Immature natural killer cell (primary cell): ENCODE data around the gene FARS2. TPM values are rescaled to one million over a fixed set of nuclear protein-coding genes. Genes with fewer than 3 reads are reported as not detected.

ENCODE experiments used
- DNase-seq, 3 donors: peaks; one replicate each; pipeline ENCODE4 v3.0.0; 2022; ENCODE audit warnings: mixed read lengths in 1 of 3
- H3K27ac Mint-ChIP-seq, 6 donors: one replicate each; pipeline ENCODE4 v1.8.0; 2020; ENCODE audit warnings: mixed read lengths in 6 of 6, mild to moderate bottlenecking in 5 of 6, inconsistent platforms in 4 of 6, moderate library complexity in 3 of 6
- H3K27me3 Mint-ChIP-seq, 3 donors: one replicate each; pipeline ENCODE4 v1.8.0; 2020 to 2021; ENCODE audit warnings: low read depth in 3 of 3, mild to moderate bottlenecking in 3 of 3, mixed read lengths in 3 of 3, moderate library complexity in 3 of 3, inconsistent platforms in 1 of 3
- H3K36me3 Mint-ChIP-seq, 3 donors: one replicate each; pipeline ENCODE4 v1.8.0; 2020; ENCODE audit warnings: mixed read lengths in 3 of 3, inconsistent platforms in 2 of 3, mild to moderate bottlenecking in 2 of 3
- H3K4me1 Mint-ChIP-seq, 2 donors: one replicate each; pipeline ENCODE4 v1.8.0; 2020; ENCODE audit warnings: inconsistent platforms in 2 of 2, mild to moderate bottlenecking in 2 of 2, mixed read lengths in 2 of 2, moderate library complexity in 1 of 2
- H3K4me3 Mint-ChIP-seq, 5 donors: one replicate each; pipeline ENCODE4 v1.8.0; 2020; ENCODE audit warnings: mild to moderate bottlenecking in 5 of 5, mixed read lengths in 5 of 5, inconsistent platforms in 3 of 5, moderate library complexity in 3 of 5
- H3K9me3 Mint-ChIP-seq, 6 donors: one replicate each; pipeline ENCODE4 v1.8.0; 2020; ENCODE audit warnings: mild to moderate bottlenecking in 6 of 6, mixed read lengths in 6 of 6, inconsistent platforms in 4 of 6, moderate library complexity in 3 of 6
- polyA plus RNA-seq, 3 donors: library from polyadenylated mRNA; unstranded; fragments of 300-500 nt; fragmentation: Illumina TruSeq; gene quantifications; one replicate each; pipeline ENCODE4 v1.2.3, GENCODE V29; 2021

FARS2 gene
- polyA plus RNA-seq, 3 donors from 2014 or later: 30.5 to 41.0 (median 40.2) TPM

DNA sequence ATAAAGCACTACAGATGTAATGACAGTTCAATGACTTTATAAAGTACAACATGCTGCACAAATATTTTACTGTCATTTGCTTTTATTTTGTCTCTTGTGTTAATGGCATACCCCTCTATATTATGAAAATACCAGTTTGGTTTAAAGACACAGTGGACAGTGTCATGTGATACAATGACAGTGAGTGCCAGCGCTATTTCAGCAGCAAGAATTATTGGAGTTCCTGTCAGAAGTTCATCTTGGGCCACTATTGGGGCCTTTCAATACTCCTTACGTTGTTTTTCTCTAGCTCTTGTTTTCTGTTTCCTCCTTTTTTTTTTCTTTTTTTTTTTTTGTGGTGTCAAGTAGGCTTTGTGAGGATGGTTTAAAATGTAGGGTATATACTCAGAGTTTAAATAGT lies 232.5 kb downstream of the FARS2 start:
- Mint-ChIP-seq H3K4me1 (peaks cover 11 to 12% of the 10 kb centered on the region in 2 donors), H3K27ac (no peak overlapping the region), H3K9me3 (no peaks in the 10 kb centered on the region), H3K27me3 (peaks cover 0 to 2% (median 0%) of the 10 kb centered on the region in 3 donors), H3K36me3 (peaks cover 4 to 33% (median 11%) of the 10 kb centered on the region in 3 donors), H3K4me3 (no peak overlapping the region)
- DNase-seq: no peak

DNA sequence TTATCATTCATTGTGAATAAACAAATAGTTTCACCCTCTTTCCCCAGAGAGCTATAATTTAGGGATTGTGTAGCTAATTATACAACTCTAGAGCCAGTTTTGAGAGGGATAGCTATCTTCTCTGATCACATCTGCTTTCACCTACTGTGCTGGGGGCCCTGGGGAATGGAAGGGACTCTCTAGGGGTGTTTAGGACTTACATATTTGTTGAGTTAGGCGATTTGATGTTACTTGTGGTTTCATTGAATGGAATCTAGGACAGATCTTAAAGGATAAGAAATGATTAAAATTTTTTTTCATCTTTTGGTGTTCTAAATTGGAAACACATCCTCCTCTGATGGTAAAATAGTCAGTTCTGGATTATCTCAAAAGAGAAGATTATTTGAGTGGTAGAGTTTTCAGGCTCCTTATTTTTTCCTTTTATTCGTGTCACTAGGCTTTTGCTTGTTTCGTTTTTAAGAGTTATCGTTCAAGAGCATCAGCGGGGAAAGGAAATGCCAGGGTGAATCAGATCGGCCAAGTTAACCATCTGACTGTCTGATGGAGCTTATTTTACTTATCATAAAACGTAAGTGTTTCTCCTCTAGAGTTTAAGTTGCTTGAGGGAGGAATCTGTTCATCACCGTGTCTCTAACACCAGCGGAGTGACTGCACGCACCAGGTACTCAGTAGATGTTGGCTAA lies 236.7 kb downstream of the FARS2 start:
- peaks cover 38 to 44% of the 10 kb centered on the region in 2 donors for H3K4me1 Mint-ChIP-seq
- peak overlapping the region in 2 of 6 donors; percentile 70 to 82 for H3K27ac Mint-ChIP-seq
- no peaks in the 10 kb centered on the region for H3K9me3 Mint-ChIP-seq
- peak overlapping the region; percentile 10 to 72 (median 65) for H3K4me3 Mint-ChIP-seq
- DNase-seq: no peak
- peaks cover 4 to 19% (median 17%) of the 10 kb centered on the region in 3 donors for H3K36me3 Mint-ChIP-seq
- H3K27me3 Mint-ChIP-seq: peaks cover 0 to 2% (median 0%) of the 10 kb centered on the region in 3 donors

DNA sequence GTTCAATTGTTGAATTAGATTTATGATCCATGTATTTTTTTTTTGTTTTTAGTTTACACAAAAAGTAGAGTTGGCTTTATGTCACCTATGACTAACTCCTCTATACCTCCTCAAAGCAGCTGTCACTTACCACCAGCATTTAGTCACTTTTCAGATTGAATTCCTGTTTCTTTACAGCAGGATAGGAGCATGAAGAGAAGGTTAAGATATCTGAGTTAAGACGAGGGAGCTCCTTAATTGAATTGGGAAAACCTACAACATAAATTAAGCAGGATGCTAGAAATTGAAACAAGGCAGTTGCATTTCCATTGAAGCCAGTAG lies 237.2 kb downstream of the FARS2 start:
- Mint-ChIP-seq H3K27me3 (peaks cover 0 to 2% (median 0%) of the 10 kb centered on the region in 3 donors), H3K27ac (peak overlapping the region in 2 of 6 donors; percentile 70 to 82), H3K36me3 (peaks cover 4 to 19% (median 17%) of the 10 kb centered on the region in 3 donors), H3K9me3 (no peaks in the 10 kb centered on the region), H3K4me1 (peaks cover 38 to 44% of the 10 kb centered on the region in 2 donors), H3K4me3 (peak overlapping the region in 4 of 5 donors; percentile 10 to 72 (median 66))
- DNase-seq: no peak

DNA sequence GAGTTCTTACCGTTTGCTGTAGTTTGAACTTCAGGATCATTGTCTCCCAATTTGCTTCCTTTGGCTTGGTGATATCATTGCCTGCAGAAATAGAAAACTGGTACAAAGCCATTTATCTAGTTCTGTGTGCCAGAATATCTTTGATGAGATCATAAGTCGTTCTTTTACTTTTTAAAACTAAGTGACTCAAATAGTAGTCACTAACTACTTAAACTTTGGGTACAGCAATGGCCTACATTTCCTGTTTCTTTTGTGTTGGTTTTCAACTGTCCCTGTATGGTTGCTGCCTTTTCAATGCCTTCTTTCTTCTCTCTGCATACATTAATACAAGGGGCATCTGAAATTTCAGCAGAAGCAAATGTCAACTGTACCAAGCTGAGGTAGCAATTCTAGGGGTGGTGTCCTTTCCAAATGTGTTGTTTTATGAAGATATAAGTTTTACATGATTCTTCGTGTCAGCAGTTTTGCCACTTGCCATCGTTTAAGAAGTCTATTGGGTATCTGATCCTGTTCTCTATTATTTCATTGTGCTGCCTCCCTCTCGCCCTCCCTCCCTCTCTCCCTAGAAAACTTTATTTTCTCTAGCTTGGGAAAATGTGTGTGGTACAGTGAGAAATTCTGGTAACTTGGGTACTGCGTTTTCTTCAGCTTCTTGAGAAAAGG lies 238.5 kb downstream of the FARS2 start:
- no peaks in the 10 kb centered on the region for H3K9me3 Mint-ChIP-seq
- peaks cover 0 to 1% (median 0%) of the 10 kb centered on the region in 3 donors for H3K27me3 Mint-ChIP-seq
- peaks cover 41 to 53% of the 10 kb centered on the region in 2 donors for H3K4me1 Mint-ChIP-seq
- H3K36me3 Mint-ChIP-seq: peaks cover 4 to 22% (median 15%) of the 10 kb centered on the region in 3 donors
- peak overlapping the region in 2 of 6 donors; percentile 0 to 70 for H3K27ac Mint-ChIP-seq
- peak overlapping the region in 2 of 5 donors; percentile 8 to 25 for H3K4me3 Mint-ChIP-seq
- DNase-seq: no peak

DNA sequence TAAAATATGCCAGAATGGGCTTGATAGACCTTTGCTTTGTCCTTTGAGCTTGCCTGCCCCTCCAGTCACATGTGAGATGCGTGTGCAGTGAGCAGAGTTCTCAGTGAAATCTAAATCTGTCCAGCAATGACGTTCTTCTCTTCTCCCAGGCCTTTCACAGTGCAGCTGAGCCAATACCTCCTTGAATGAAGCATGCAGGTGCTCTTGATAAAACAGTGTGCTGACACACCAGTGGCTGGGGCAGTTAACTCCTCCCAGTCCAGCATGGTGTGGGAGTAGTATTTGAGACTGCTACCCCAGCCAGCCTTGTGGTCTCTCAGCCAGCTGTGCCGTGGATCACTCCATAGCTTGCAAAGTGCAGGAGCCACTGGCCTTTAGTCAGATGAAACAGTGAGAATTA lies 240.5 kb downstream of the FARS2 start:
- no peak for DNase-seq
- Mint-ChIP-seq H3K4me3 (peak overlapping the region in 1 of 5 donors; percentile 58), H3K27me3 (peaks cover 0 to 1% (median 0%) of the 10 kb centered on the region in 3 donors), H3K36me3 (peaks cover 4 to 22% (median 9%) of the 10 kb centered on the region in 3 donors), H3K4me1 (peaks cover 57 to 72% of the 10 kb centered on the region in 2 donors), H3K27ac (peak overlapping the region in 1 of 6 donors; percentile 13), H3K9me3 (no peaks in the 10 kb centered on the region)

DNA sequence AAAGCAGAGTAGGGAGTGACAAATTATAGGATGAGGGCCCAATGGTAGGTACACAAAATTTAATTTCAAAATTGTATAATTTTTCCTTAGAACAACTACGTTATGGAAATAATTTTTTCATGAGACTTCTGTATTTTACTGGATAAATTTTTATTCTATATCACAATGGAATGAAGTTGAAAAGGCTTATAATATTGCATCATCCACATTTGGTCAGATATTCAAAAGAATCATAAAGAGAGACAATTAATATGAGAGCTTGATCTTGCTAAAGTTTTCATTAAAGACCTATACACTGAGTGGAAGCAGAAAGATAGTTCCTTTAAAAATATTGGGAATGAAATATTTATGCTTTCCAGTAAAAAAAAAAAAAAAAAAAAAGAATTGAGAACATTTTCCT lies 242.8 kb downstream of the FARS2 start:
- Mint-ChIP-seq H3K36me3 (peaks cover 0 to 20% (median 4%) of the 10 kb centered on the region in 3 donors), H3K4me1 (peaks cover 67 to 79% of the 10 kb centered on the region in 2 donors), H3K4me3 (no peak overlapping the region), H3K9me3 (no peaks in the 10 kb centered on the region), H3K27ac (no peak overlapping the region), H3K27me3 (peaks cover 0 to 6% (median 5%) of the 10 kb centered on the region in 3 donors)
- DNase-seq: no peak

DNA sequence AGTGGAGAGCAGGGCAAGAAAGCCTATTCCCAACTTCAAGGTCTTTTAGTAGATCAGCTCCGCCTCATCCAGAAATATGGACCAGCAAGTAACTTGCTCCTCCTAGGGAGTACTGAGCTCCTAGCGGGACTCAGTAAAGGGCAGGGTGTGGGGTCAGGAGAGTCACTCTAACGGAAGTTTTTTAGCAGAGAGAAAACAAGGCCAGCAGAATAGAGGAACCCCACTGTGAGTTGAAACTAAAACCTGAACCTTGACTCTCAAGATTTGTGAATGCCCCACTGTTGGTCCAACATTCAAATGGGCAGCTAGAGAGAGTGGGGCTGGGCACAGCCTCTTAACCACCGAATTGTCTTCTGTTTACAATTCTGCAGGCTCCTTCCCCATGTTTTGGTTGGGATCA lies 244.8 kb downstream of the FARS2 start:
- Mint-ChIP-seq H3K27me3 (peaks cover 0 to 6% (median 6%) of the 10 kb centered on the region in 3 donors), H3K9me3 (no peaks in the 10 kb centered on the region), H3K4me1 (peaks cover 46 to 67% of the 10 kb centered on the region in 2 donors), H3K4me3 (peak overlapping the region; percentile 60 to 85 (median 81)), H3K27ac (peak overlapping the region in 4 of 6 donors; percentile 25 to 88 (median 85)), H3K36me3 (peaks cover 0 to 4% (median 3%) of the 10 kb centered on the region in 3 donors)
- DNase-seq: no peak

DNA sequence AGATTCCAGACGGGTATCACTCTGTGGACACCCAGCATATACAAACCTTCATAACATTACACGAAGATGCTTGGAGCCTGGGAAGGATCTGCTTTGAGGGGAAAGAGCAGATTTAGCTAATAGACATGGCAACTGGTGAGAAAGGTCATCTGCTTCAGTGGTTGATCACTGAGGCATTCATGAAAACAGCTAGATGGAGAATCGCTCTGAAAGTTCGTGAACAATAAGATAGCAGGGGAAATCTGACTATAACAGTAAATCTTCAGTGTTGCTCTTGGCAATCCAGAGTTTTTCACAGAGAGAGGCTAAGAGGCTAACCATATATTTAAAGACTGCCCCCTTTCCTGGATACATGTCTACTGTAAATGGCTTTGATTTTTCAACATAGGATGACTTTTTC lies 245.3 kb downstream of the FARS2 start:
- H3K4me1 Mint-ChIP-seq: peaks cover 45 to 64% of the 10 kb centered on the region in 2 donors
- peak overlapping the region; percentile 69 to 85 (median 81) for H3K4me3 Mint-ChIP-seq
- peaks cover 0 to 6% (median 4%) of the 10 kb centered on the region in 3 donors for H3K36me3 Mint-ChIP-seq
- H3K27ac Mint-ChIP-seq: peak overlapping the region; percentile 73 to 88 (median 86)
- peaks cover 0 to 6% (median 6%) of the 10 kb centered on the region in 3 donors for H3K27me3 Mint-ChIP-seq
- no peaks in the 10 kb centered on the region for H3K9me3 Mint-ChIP-seq
- no peak for DNase-seq

DNA sequence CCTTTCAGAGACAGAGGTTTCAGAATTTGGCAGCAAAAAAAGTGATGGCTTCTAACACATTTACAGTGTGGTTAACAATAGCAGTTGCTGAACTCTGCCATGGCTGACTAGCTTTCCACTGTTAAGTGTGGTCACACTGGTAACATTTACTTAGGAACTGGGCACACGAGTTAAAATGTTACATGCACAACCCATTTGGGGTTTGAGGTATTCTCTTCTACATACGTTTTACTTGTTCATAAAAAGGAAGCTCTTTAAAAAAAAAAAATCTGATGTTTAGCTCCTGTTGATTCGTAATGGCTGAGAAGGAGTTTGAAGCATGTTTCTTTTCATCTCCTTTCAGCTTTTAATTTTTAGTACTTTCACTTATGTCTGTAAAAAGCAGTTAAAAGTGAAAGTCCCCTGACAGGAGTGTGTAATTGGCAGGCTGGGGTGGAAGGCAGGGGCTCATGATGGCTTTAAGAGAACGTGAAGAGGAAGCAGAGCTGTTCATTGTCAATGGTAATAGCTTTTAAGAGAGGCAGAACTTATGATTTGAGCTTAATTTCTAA lies 245.9 kb downstream of the FARS2 start:
- Mint-ChIP-seq H3K9me3 (no peaks in the 10 kb centered on the region), H3K36me3 (peaks cover 0 to 6% (median 4%) of the 10 kb centered on the region in 3 donors), H3K27ac (peak overlapping the region; percentile 84 to 88 (median 86)), H3K4me1 (peaks cover 41 to 61% of the 10 kb centered on the region in 2 donors), H3K4me3 (peak overlapping the region; percentile 69 to 85 (median 81)), H3K27me3 (peaks cover 0 to 6% (median 6%) of the 10 kb centered on the region in 3 donors)
- peak; percentile 69 to 78 (median 78) for DNase-seq

DNA sequence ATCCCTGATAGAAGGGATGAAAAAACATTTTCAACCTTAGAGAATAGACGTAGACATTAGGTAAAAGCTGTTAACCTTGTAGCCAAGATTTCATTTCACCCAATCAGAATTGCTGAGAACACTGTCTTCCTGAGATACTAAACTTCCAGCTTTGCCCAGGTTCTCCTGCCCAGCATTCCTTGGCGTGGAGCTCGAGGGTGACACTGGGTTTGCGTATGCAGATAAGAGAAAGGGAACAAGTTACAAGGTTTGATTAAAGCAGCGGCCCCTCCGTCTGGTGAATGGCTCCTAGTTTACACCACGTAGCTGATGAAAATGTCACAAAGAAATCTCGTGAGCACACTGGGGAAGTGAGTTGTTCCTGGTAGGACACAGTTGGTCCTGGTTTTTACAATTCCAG lies 247.8 kb downstream of the FARS2 start:
- DNase-seq: no peak
- Mint-ChIP-seq H3K36me3 (peaks cover 0 to 13% (median 6%) of the 10 kb centered on the region in 3 donors), H3K9me3 (no peaks in the 10 kb centered on the region), H3K27ac (peak overlapping the region in 1 of 6 donors; percentile 38), H3K4me3 (no peak overlapping the region), H3K27me3 (peaks cover 0 to 11% (median 6%) of the 10 kb centered on the region in 3 donors), H3K4me1 (peaks cover 45 to 66% of the 10 kb centered on the region in 2 donors)

DNA sequence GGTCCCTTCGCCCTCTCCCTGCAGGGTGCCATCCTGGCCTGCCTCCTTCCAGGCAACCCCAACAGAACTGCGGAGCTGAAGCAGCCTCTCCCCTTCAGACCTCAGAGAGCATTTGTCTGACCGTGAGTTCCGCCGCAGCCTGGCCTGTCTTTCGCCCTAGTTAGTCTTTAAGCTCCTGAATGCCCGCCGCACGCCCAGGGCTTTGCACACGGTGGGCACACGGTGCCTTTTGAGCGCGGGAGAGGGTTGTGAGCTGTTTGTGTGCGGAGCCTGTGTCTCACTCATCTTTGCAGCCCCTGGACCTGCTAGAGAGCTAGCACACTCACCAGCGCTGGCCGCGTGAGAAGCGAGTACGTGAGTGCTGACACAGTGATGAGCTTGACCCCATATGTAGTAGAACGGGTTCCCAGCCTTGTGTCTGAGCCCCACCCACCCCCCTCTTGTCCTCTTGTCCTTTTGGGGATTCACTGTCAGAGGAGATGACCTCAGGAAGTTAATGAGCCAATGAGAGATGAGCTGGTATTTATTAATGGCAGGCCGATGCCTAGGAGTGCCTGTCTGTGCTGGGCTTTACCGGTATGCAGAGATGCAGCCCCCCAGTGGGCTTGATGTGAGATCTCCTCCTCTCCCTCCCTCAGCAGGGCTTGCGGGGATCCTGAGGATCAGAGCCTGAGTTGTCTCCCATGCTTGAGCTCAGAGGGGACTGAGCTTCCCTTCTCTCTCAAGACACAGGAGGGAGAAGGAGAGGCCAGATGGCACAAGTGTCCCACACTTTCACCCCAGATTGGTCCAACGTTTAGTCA lies 249.2 kb downstream of the FARS2 start:
- Mint-ChIP-seq H3K4me1 (peaks cover 47 to 62% of the 10 kb centered on the region in 2 donors), H3K27me3 (peaks cover 0 to 11% (median 6%) of the 10 kb centered on the region in 3 donors), H3K4me3 (no peak overlapping the region), H3K36me3 (peaks cover 0 to 13% (median 6%) of the 10 kb centered on the region in 3 donors), H3K27ac (no peak overlapping the region), H3K9me3 (no peaks in the 10 kb centered on the region)
- DNase-seq: no peak

DNA sequence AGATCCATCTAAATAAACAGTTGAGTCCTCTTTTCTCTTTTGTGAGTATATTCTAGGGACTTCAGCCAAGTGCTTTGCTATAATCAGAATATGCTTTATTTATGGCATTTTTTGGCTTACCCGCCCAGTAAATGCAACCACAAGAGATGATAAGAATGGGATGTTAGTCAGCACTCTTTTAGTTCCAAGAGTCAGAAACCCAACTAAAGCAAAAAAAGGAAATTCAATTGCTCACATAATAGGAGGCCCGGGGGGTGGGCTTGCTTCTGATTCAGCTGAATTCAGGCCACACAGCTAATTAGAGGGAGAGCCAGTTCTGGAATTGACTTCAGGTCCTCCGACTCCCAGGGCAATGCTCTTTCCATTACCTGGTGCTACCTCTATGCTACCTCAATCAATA lies 250.6 kb downstream of the FARS2 start:
- Mint-ChIP-seq H3K27ac (no peak overlapping the region), H3K4me1 (peaks cover 47 to 60% of the 10 kb centered on the region in 2 donors), H3K36me3 (peaks cover 0 to 13% (median 6%) of the 10 kb centered on the region in 3 donors), H3K9me3 (no peaks in the 10 kb centered on the region), H3K27me3 (peaks cover 0 to 11% (median 6%) of the 10 kb centered on the region in 3 donors), H3K4me3 (no peak overlapping the region)
- no peak for DNase-seq

DNA sequence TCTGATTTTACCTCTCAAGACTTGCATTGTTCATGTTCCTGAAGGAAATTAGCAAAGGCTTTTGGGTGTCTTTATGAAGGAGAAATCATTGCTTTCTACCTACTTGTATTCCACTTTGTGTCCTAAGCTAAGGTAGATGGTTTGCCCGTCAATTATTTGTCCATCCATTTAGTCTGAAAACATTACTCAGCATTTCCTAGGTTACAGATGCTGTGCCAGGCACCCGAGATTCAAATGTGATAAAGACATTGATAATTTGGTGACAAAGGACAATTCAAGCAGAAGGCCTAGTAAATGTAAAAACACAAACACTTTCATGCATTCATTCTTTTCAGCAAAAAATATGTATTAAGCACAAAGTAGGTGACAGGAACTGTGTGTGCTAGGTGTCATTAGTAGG lies 251.1 kb downstream of the FARS2 start:
- Mint-ChIP-seq H3K4me3 (no peak overlapping the region), H3K27me3 (peaks cover 0 to 11% (median 2%) of the 10 kb centered on the region in 3 donors), H3K27ac (no peak overlapping the region), H3K36me3 (peaks cover 0 to 13% (median 6%) of the 10 kb centered on the region in 3 donors), H3K4me1 (peaks cover 46 to 60% of the 10 kb centered on the region in 2 donors), H3K9me3 (no peaks in the 10 kb centered on the region)
- no peak for DNase-seq
